H9 (cell line): ENCODE results near the gene GSTA5. TPM values are rescaled to one million over a fixed set of nuclear protein-coding genes. Genes with fewer than 3 reads are reported as not detected.

Source experiments
- DNase-seq: peaks from one replicate; pipeline ENCODE4 v3.0.0-alpha.2; 2017
- H2AFZ ChIP-seq: one replicate; pipeline ENCODE4 v1.6.1; 2013; ENCODE audit warnings: mild to moderate bottlenecking, low read length, control low read depth, moderate library complexity
- H2AK5ac ChIP-seq: 2 replicates; pipeline ENCODE4 v1.6.1; 2013; ENCODE audit warnings: low read length, control low read depth, mixed read lengths; ENCODE audit not compliant: insufficient read length
- H2BK120ac ChIP-seq: one replicate; pipeline ENCODE4 v1.6.1; 2013; ENCODE audit warnings: low read depth, mild to moderate bottlenecking, low read length, control low read depth, inconsistent platforms; ENCODE audit not compliant: poor library complexity, severe bottlenecking
- H2BK12ac ChIP-seq: 2 replicates; pipeline ENCODE4 v1.6.1; 2013; ENCODE audit warnings: low read length, control low read depth, mixed read lengths, low read depth; ENCODE audit not compliant: insufficient read length
- H2BK15ac ChIP-seq: 2 replicates; pipeline ENCODE4 v1.6.1; 2013; ENCODE audit warnings: low read depth, low read length, control low read depth
- H2BK20ac ChIP-seq: one replicate; pipeline ENCODE4 v1.6.1; 2013; ENCODE audit warnings: low read depth, mild to moderate bottlenecking, low read length, control low read depth, inconsistent platforms; ENCODE audit not compliant: poor library complexity, severe bottlenecking
- H2BK5ac ChIP-seq: 2 replicates; pipeline ENCODE4 v1.6.1; 2013; ENCODE audit warnings: low read length, control low read depth, mixed read lengths; ENCODE audit not compliant: insufficient read length
- H3K14ac ChIP-seq: 2 replicates; pipeline ENCODE4 v1.6.1; 2013; ENCODE audit warnings: low read length, control low read depth; ENCODE audit not compliant: insufficient read depth
- H3K18ac ChIP-seq: 2 replicates; pipeline ENCODE4 v1.6.1; 2013; ENCODE audit warnings: low read depth, mild to moderate bottlenecking, mixed read lengths, low read length, control low read depth; ENCODE audit not compliant: insufficient read length
- H3K23ac ChIP-seq: 2 replicates; pipeline ENCODE4 v1.6.1; 2013; ENCODE audit warnings: low read length, control low read depth, mixed read lengths, low read depth; ENCODE audit not compliant: insufficient read length
- H3K23me2 ChIP-seq: 2 replicates; pipeline ENCODE4 v1.6.1; 2013; ENCODE audit warnings: low read depth, mild to moderate bottlenecking, mixed read lengths, low read length, control low read depth; ENCODE audit not compliant: insufficient read length, poor library complexity, severe bottlenecking
- H3K27ac ChIP-seq: 2 replicates; pipeline ENCODE4 v1.5.1; 2013; ENCODE audit warnings: low read length, control low read depth, mixed read lengths, low read depth; ENCODE audit not compliant: insufficient read length
- H3K27me3 ChIP-seq: 2 replicates; pipeline ENCODE4 v1.6.1; 2013; ENCODE audit warnings: low read length, control low read depth, inconsistent platforms; ENCODE audit not compliant: insufficient read depth
- H3K4ac ChIP-seq: 2 replicates; pipeline ENCODE4 v1.6.1; 2013; ENCODE audit warnings: low read depth, mild to moderate bottlenecking, control low read depth, inconsistent platforms, low read length, moderate library complexity
- H3K4me1 ChIP-seq: 2 replicates; pipeline ENCODE4 v1.6.1; 2013; ENCODE audit warnings: low read length, control low read depth, inconsistent platforms; ENCODE audit not compliant: insufficient read depth
- H3K4me2 ChIP-seq: 2 replicates; pipeline ENCODE4 v1.6.1; 2013; ENCODE audit warnings: low read length, control low read depth, mixed read lengths; ENCODE audit not compliant: insufficient read length, insufficient read depth
- H3K56ac ChIP-seq: 2 replicates; pipeline ENCODE4 v1.6.1; 2013; ENCODE audit warnings: low read depth, mild to moderate bottlenecking, mixed read lengths, low read length, control low read depth; ENCODE audit not compliant: insufficient read length
- H3K79me1 ChIP-seq: 2 replicates; pipeline ENCODE4 v1.6.1; 2013; ENCODE audit warnings: low read depth, mild to moderate bottlenecking, moderate library complexity, low read length, control low read depth, inconsistent platforms; ENCODE audit not compliant: insufficient read depth, poor library complexity, severe bottlenecking
- H3K79me2 ChIP-seq: 2 replicates; pipeline ENCODE4 v1.6.1; 2013; ENCODE audit warnings: low read length, control low read depth, inconsistent platforms; ENCODE audit not compliant: insufficient read depth
- H3K9ac ChIP-seq: 2 replicates; pipeline ENCODE4 v1.6.1; 2013; ENCODE audit warnings: low read length, control low read depth, mixed read lengths; ENCODE audit not compliant: insufficient read length; ENCODE audit errors: extremely low read depth
- H3K9me3 ChIP-seq: one replicate; pipeline ENCODE4 v1.6.1; 2013; ENCODE audit warnings: low read depth, low read length, inconsistent platforms; ENCODE audit not compliant: control insufficient read depth
- H3T11ph ChIP-seq: one replicate; pipeline ENCODE4 v1.6.1; 2013; ENCODE audit warnings: mild to moderate bottlenecking, low read length, control low read depth, inconsistent platforms
- H4K20me1 ChIP-seq: one replicate; pipeline ENCODE4 v1.6.1; 2013; ENCODE audit not compliant: control insufficient read depth, insufficient read length, insufficient read depth
- H4K5ac ChIP-seq: 2 replicates; pipeline ENCODE4 v1.6.1; 2013; ENCODE audit warnings: low read depth, mild to moderate bottlenecking, mixed read lengths, low read length, control low read depth; ENCODE audit not compliant: insufficient read length
- H4K8ac ChIP-seq: replicated peaks from 2 replicates; pipeline ENCODE4 v1.6.1; 2013; ENCODE audit warnings: low read length, control low read depth, mixed read lengths, low read depth; ENCODE audit not compliant: insufficient read length
- H4K91ac ChIP-seq: 2 replicates; pipeline ENCODE4 v1.6.1; 2013; ENCODE audit warnings: low read depth, mild to moderate bottlenecking, moderate library complexity, mixed read lengths, low read length, control low read depth; ENCODE audit not compliant: insufficient read length
- H3K27ac Mint-ChIP-seq, 3 experiments: 2 replicates in 2 of 3; 3 replicates in 1 of 3; pipeline ENCODE4 v1.8.0; 2020 to 2021; ENCODE audit warnings: mixed read lengths in 3 of 3, mild to moderate bottlenecking in 1 of 3, moderate library complexity in 1 of 3
- H3K27me3 Mint-ChIP-seq: 2 replicates; pipeline ENCODE4 v1.8.0; 2021; ENCODE audit warnings: low read depth, mild to moderate bottlenecking, moderate library complexity, mixed read lengths
- H3K36me3 Mint-ChIP-seq, 3 experiments: 2 replicates in 2 of 3; 3 replicates in 1 of 3; pipeline ENCODE4 v1.8.0; 2020 to 2021; ENCODE audit warnings: low read depth in 3 of 3, mixed read lengths in 3 of 3; ENCODE audit not compliant: insufficient read depth in 1 of 3
- H3K4me1 Mint-ChIP-seq, 2 experiments: 2 replicates each; pipeline ENCODE4 v1.8.0; 2020; ENCODE audit warnings: mixed read lengths in 2 of 2
- H3K4me3 Mint-ChIP-seq, 2 experiments: 2 replicates in 1 of 2; 3 replicates in 1 of 2; pipeline ENCODE4 v1.8.0; 2020 to 2021; ENCODE audit warnings: mild to moderate bottlenecking in 2 of 2, mixed read lengths in 2 of 2, moderate library complexity in 1 of 2
- H3K9me3 Mint-ChIP-seq, 2 experiments: 2 replicates in 1 of 2; 3 replicates in 1 of 2; pipeline ENCODE4 v1.8.0; 2020; ENCODE audit warnings: mild to moderate bottlenecking in 2 of 2, mixed read lengths in 2 of 2, moderate library complexity in 1 of 2
- WGBS: extraction: QIAGEN DNeasy Blood & Tissue Kit; methylation state at CpG from one replicate; pipeline ENCODE4 v1.1.7; 2013; ENCODE audit warnings: missing lambda C conversion rate, low lambda C conversion rate, mixed read lengths; ENCODE audit not compliant: insufficient read length; ENCODE audit errors: extremely low coverage; 5-methylcytosine and 5-hydroxymethylcytosine counted together
- total RNA-seq: library from RNA; stranded (reverse); gene quantifications from 2 replicates; pipeline ENCODE4 v1.2.1, GENCODE V29; 2021
- TF ChIP-seq, protein P1 (sequence below): fragments of 200-600 bp; sonication (generic); conservative IDR thresholded peaks from 3 replicates; pipeline ENCODE4 v1.8.0; 2021; ENCODE audit warnings: antibody characterized with exemption, mild to moderate bottlenecking

GSTA5 gene
- total RNA-seq, 1 experiment from 2014 or later, result not detected

DNA sequence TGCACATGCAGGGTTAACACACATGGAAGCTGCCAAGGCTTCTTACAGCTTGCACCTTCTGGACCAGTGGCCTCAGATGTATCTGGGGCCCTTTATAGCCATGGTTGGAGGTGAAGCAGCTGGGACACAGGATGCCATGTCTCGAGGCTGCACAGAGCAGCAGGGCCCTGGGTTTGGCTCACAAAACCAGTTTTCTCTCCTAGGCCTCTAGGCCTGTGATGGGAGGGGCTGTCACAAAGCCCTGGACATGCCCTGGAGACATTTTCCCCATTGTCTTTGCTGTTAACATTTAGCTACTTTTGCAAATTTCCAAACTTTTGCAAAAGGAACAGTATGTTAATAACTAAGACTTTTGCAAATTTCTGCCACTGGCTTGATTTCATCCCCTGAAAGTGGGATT lies 18.8 kb downstream of the GSTA5 start:
- Histone ChIP-seq H3K23ac (no peak overlapping the region), H3K9me3 (no peaks in the 10 kb centered on the region), H2BK5ac (no peak overlapping the region), H3K4me1 (no peaks in the 10 kb centered on the region), H3K23me2 (no peaks in the 10 kb centered on the region), H3K14ac (no peak overlapping the region), H2BK120ac (no peak overlapping the region), H2BK15ac (no peak overlapping the region), H3K27me3 (no peaks in the 10 kb centered on the region), H4K91ac (no peak overlapping the region), H3K4me2 (no peak overlapping the region), H4K8ac (no peak overlapping the region), H3K4ac (no peak overlapping the region), H3K56ac (no peak overlapping the region), H2BK20ac (no peak overlapping the region), H3K9ac (no peak overlapping the region), H2BK12ac (no peak overlapping the region), H3K18ac (no peak overlapping the region), H2AFZ (no peak overlapping the region), H2AK5ac (no peak overlapping the region), H3K79me2 (no peaks in the 10 kb centered on the region), H3T11ph (no peak overlapping the region), H4K20me1 (no peaks in the 10 kb centered on the region), H3K79me1 (no peaks in the 10 kb centered on the region), H4K5ac (no peak overlapping the region), H3K27ac (no peak overlapping the region)
- Mint-ChIP-seq H3K4me1 (peaks cover 6 to 9% of the 10 kb centered on the region in 2 experiments; a peak in 3 of 4 replicates), H3K27me3 (no peaks in the 10 kb centered on the region), H3K27ac (no peak overlapping the region), H3K9me3 (peaks cover 24 to 30% of the 10 kb centered on the region in 2 experiments), H3K36me3 (peaks cover 5 to 12% (median 9%) of the 10 kb centered on the region in 3 experiments), H3K4me3 (no peak overlapping the region)
- DNase-seq, result no peak
- no CpG with 5 or more reads among the region's 1 CpG for WGBS
- TF ChIP-seq, protein P1, sequence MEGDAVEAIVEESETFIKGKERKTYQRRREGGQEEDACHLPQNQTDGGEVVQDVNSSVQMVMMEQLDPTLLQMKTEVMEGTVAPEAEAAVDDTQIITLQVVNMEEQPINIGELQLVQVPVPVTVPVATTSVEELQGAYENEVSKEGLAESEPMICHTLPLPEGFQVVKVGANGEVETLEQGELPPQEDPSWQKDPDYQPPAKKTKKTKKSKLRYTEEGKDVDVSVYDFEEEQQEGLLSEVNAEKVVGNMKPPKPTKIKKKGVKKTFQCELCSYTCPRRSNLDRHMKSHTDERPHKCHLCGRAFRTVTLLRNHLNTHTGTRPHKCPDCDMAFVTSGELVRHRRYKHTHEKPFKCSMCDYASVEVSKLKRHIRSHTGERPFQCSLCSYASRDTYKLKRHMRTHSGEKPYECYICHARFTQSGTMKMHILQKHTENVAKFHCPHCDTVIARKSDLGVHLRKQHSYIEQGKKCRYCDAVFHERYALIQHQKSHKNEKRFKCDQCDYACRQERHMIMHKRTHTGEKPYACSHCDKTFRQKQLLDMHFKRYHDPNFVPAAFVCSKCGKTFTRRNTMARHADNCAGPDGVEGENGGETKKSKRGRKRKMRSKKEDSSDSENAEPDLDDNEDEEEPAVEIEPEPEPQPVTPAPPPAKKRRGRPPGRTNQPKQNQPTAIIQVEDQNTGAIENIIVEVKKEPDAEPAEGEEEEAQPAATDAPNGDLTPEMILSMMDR, result no peak
